Effector CD4-positive, alpha-beta T cell (primary cell): ENCODE results near the gene NR4A2.
A peak's percentile ranks its signal among the peaks of the same experiment; 100 is the strongest.

Experiments used
- DNase-seq: peaks from one replicate; pipeline ENCODE4 v3.0.0-alpha.2; 2020
- total RNA-seq: gene quantifications from one replicate; lab custom pipeline; 2026; lab: John Stamatoyannopoulos, UW

Gene NR4A2
- 741 reads per million, percentile 99 among the genes with 10 or more reads in this experiment for total RNA-seq

DNA sequence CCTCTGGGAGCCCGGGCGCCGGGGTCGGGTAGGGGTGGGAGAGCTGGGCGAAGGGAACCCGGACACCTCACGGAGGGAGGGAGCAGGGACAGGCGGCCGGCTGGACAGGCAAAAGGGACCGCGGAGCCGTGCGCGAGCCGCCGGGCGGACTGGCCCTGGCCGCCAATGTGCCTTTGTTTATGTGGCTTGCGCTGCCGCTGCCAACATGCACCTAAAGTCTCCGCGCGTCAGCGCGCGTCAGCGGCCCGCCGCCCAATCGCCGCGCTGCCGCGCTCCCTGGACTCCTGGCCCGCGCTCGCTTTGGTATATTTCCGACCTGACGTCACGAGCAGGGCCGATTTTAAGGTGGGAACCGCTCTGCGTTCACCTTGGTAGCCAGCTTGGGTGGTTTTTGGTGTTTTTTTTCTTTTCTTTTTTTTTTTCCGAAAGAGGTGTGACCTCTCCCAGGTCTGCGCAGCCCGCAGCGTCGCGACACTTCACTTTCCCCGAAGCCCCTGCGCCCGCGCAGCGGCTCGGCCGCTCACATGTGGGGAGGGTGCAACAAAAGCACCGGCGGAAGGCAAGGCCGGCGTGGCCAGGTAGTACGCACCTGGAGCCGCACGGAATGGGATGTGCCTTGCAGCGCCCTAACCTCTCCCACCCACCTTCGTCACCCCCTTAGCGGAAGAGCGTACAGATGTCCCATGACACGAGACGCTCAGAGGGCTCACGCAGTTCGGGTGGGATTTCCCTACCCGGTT lies at the start of gene NR4A2:
Gene NR4A2, minus strand, starts transcription at position 188 of the 740 bp plus-strand sequence. CDS start 2,535 bp downstream, outside the sequence.
- peak; percentile 90 for DNase-seq

DNA sequence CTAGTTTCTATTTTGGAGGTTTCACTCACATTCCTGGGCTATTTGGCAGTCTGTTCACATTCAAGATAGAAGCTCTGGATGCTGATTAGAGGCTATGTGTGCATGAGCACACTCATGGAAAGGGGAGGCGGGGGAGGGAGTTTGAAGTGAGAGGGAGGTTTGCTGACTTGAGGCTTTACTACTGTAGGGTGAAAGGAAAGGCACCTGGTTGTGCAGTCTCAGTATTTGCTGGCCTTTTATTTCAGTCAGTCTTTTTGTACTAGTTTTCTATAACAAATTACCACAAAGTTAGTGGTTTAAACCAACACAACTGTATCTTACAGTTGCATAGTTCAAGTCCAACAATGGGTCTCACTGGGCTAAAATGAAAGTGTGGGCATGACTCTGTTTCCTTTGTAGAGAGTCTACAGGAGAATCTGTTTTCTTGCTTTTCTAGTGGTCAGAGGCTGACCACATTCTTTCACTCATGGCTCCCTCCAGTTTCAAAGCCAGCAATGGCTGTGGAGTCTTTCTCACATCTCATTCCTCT lies 47.7 kb upstream of the NR4A2 start:
- DNase-seq = no peak

DNA sequence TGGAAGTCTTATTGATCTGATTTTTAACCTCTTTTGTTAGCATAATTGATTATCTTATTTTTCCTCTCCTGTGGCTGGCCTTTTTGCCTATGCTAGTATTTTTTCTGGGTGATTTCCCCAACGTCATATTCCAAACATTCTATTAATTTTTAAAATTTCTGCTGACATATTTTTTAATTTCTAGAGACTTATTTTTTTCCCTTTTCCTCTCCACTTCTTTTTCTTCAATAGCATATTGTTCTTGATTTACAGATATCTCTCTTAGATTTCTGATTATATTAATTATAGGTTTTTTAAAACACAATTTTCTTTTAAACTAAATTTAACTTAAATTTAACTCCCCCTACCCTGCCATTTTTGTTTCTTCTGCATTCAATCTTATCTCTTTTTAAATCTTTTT lies 47.2 kb upstream of the NR4A2 start:
- no peak for DNase-seq

DNA sequence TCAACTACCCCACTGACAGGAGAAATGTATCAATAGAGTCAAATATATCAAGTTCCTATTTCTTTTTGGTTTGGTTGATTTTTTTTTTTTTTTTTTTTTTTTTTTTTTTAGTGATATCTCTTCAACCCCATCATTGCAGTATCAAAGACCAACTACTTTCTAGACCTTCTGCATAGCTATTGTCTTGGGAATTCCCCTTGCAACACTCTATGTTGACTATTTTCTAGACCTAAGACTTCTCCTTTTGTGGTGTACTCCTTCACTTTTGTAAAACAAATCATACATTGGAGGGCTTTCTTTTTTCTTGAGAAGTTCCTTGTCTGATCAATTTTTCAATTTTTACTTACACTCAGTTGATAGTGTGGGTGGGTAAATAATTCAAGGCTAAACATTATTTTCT lies 46.5 kb upstream of the NR4A2 start:
- DNase-seq = no peak

DNA sequence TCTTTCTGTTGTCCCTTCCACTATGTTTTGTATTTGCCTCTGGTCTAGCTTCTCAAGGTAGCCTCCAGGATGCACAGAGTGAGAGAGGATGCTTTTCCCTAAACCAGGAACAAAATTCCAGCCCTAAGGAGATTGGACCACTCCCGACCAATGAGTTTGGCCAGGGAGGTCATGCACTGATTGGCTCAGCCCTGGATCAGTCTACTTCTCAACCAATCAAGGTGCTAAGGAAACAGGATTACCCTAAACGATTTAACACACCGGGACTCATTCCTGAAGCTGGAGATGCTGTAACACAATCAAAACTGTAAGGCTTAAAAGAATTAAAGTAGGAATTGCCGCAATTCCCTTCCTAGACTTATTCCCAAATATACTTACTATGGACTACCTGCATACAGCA lies 34.2 kb upstream of the NR4A2 start:
- DNase-seq = no peak

DNA sequence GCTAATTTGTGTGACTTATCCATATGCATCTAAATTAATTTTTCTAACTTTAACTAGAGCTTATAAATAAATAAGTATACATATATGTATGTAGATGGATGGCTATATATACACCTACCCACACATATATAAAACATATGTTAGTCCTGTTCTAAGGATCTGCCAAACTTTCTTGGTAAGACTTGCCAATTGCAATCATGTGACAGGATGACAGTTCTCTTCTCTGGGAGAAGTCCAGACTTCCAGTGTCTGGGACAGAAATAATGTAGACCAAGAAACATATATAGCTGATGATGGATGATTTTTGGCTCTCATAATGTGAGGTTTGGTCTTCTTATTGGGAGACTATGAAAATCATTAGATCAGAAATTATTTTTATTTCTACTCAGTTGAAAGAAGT lies 30.6 kb upstream of the NR4A2 start:
- no peak for DNase-seq

DNA sequence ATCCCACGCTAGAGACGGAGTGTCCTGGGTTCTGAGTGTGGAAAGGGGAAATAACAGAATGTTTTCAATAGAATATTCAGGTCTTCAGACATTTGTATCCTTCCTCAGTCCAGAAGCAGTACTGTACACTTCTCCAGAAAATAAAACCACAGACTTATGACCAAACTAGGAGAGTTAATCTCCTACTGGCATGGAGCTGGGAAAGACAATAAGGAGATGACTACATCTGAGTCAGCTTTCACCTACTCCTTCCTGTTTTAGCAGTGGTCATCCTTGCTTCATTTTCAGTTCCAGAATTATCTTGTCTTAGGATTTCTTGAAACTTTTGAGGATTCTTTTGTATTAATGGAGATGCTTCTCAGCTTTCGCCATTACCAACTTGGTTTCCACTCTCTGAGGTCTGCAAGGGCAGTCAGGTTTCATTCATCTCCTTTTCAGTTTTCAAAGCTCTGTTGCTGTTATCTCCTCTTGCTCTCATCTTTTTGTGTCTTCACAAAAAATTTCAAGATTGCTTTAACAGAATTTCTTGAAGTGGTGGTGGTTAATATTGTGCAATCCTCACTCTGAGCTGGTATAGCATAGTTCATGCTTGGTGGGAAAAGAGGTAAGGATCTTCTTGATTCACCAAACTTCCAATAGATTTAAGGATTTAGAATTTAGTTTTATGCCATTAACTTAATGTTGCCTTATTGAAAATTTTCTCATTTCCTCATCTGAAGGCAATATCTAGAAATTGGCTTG lies 23.7 kb upstream of the NR4A2 start:
- DNase-seq = no peak

DNA sequence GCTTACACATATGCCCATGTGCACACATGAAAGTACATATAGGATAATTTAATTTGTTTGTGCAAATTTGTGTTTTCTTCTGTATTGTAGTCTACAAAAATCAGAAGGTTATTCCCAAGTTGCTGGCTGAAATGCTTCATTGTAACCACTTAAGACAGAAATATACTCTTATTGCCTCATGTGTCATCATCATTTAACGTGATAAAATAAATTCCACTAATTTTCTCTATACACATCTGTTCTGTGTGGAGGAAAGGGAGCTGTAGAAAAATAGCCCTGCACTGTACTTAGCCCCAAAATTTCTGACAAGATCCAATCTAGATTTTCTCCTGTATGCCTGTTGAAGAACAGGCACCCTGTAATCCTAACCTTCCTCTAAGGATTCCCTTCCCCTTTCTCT lies 20.4 kb upstream of the NR4A2 start:
- DNase-seq = no peak

DNA sequence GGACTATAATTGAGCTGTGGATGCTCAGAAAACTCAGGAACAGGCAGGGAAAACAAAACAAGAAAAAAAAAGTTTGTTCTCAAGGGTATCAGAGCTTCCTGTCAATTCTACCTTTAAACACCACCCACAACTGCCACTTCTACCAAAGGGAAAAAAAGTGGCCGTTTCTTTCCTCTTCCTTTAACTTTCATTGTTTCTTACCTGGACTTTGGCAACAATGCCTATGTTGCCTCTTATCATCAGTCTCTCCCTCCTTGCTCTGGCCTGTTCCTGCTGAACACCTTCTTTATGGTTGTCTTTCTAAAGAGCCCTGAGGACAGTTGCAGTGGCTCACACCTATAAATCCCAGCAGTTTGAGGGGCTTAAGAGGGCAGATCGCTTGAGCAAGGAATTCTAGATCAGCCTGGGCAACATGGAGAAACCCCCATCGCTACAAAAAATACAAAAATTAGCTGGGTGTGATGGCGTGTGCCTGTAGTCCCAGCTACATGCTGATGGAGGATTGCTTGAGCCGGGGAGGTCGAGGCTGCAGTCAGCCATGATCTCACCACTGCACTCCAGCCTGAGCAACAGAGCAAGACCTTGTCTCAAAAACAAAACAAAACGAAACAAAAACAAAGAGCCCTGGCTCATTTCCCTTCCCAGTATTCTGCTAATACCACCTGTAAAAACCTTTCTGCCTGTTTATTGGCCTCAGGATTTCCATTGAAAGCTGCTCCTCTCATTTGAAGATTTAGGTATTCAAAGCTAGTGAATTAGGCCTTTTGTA lies 18.0 kb upstream of the NR4A2 start:
- DNase-seq = no peak

DNA sequence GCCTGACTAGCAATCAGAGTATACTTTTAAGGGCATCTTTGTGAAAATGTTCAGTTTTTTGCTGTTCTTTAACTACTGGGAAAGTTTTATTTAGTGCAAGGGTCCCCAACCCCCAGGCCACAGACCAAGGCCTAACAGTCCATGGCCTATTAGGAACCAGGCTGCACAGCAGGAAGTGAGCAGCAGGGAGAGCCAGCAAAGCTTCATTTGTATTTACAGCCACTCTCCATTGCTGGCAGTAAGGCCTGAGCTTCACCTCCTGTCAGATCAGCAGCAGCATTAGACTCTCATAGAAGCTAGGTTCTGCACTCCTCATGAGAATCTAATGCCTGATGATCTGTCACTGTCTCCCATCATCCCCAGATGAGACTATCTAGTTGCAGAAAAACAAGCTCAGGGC lies 17.1 kb upstream of the NR4A2 start:
- no peak for DNase-seq

DNA sequence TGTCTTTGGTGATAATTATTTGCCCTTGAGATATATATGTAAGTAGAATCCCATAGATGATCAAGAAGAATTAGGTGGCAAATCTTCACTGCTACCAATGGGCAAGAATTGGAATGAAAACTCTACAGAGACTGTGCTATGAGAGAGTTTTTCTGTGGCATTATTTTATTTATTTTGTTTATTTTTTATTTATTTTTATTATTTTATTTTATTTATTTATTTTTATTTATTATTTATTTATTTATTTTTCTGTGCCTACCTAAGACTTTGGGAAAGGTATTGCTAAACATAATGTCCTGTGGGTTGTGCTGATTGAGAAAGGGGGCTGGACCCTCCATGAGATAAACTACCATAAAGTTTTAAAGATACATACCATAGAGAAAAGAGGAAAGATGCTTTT lies 16.6 kb upstream of the NR4A2 start:
- no peak for DNase-seq

DNA sequence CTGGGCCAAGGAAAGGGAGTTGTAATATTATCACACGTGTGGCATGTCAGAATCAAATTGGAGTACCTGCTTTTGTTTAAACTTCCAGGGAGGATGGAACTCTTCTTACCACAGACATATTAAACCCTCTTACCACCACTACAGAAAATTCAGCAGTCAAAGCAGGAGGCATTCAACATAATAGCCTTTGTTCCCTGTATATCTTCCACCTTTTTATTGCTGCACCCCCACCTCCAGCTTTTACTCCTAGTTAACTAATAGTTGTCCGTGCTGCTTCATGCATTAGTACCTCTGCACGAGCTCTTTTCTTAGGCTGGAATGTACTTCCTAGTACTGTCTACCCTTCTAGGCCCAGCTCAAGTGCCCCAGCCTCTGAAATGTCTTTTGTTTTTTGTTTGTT lies 14.9 kb upstream of the NR4A2 start:
- DNase-seq = no peak

DNA sequence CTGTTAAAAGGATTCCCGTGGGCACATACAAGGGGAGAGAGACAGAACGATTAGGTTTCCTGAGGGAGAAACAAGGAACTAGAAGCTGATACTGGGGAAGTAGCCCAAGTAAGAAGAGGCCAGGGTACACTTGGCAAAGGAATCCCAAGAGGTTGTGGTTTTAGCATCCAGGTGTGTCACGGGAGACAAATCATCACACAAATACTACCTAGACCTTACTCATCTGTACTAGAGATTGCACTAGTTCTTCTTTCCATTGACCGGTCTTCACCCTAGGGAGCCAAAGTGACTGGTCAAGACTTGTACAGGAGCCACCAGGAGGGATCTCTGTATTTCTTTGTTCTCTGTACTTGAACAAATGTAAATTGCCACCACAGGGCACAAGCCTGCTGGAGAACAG lies 14.2 kb upstream of the NR4A2 start:
- no peak for DNase-seq

DNA sequence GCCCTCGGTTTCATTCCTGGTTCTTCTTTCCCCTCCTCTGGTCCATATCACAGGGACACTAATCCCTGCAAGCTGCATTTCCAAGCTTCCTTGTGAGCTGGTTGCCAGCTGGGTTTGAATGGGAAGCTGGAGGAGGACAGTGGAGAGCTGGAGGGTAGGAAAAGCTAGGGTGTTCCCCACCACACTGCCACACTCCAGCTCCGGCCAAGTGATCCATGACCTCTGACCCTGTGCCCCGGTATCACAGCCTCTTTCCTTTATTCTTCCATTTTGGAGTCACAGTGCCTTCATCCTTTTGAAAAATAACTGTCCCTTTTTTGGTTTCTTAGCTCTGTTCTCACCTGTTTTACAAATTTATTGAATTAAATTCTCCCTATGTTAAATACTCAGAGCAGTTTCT lies 13.1 kb upstream of the NR4A2 start:
- DNase-seq = no peak

DNA sequence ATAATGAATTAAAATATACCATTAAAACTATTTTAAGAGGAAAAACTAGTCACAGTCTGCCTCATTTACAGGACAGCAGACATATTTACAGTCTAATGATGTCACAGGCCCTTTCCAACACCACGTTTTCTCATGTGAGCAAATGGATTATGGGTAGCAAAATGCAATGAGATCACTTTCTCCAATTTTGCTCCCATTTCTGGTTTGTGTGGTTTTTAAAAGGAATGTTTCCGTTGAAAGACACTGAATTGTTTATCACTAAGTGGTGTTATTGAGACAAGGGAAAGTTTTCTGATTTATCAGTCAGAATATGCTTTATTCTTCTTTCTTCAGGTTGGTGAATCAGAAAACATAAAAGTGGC lies 11.4 kb upstream of the NR4A2 start:
- no peak for DNase-seq

DNA sequence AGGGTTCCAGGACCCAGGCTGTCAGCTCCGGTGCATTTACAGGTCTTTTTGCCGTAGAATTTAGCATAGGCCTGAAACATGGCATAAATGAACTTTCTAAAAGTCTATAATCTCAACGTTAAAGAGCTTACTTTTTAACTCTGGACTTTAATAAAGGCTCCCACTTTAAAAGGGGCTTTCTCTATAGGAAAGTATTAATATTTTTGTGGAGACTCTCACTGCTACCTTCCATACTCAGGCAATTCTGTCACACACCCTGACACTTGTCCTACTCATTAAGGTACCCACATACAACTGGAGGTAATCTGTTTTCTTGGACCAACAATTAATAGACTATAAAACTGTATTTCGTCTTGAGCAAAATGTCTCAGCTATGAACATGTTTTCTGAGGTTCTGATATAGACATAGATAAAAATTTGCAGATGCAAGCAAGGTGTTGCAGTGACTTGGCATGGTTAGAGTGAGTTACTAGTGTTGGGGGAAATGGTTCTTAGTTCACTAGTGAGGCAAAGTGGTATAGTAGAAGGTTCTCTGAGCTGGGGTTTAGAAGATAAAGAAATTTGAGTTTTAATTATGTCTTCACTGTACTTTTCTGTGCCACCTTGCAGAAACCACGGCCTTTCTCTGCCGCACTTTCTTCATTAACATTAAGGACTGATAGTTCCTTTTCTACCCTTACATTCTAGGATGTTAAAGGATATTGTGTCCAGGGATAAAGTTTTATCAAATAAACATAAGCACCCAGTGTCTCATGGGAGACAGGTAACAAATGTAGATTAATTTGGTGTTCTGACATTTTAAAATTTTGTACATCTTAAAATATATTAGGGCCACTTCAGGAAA lies 10.8 kb upstream of the NR4A2 start:
- DNase-seq = no peak

DNA sequence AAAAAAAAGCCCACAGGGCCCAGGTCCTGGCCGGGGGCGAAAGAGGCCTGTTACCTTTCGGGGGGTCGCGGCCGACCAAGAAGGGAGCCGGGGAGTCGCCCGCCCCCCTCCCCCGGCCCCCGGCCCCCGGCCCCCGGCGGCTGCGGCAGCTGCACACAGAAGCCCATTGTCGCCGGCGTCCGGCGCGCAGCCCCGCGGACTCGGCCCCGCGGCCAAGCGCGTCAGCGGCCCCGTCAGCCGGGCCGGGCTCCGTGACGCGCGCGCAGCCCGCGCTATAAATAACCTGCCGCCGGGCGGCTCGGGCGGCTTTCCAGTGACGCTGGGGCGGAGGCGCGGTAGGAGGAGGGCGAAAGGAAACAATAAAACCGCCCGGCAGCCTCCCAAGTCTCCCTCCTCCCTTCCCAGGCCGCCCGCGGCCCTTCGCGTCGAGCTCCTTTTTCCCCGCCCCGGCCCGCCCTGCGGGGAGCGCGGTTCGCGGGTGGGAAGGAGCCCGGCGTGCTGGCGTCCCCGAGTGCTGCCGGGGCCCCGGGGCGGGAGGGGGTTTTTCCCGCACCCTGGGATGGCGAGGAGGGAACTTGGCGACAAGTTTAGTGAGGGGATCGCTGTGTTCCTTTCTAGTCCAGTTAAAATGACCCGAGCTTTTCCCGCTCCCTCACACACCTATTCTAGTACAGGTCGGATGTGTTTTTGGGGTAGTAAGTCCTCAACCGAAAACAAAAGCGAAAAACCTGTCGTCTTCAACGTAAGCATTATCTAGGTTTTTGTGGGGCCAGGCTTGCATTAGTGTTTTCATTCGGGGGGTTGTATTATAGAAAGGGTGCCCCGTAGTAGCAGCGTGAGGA lies 10.0 kb upstream of the NR4A2 start:
- peak; percentile 87 for DNase-seq

DNA sequence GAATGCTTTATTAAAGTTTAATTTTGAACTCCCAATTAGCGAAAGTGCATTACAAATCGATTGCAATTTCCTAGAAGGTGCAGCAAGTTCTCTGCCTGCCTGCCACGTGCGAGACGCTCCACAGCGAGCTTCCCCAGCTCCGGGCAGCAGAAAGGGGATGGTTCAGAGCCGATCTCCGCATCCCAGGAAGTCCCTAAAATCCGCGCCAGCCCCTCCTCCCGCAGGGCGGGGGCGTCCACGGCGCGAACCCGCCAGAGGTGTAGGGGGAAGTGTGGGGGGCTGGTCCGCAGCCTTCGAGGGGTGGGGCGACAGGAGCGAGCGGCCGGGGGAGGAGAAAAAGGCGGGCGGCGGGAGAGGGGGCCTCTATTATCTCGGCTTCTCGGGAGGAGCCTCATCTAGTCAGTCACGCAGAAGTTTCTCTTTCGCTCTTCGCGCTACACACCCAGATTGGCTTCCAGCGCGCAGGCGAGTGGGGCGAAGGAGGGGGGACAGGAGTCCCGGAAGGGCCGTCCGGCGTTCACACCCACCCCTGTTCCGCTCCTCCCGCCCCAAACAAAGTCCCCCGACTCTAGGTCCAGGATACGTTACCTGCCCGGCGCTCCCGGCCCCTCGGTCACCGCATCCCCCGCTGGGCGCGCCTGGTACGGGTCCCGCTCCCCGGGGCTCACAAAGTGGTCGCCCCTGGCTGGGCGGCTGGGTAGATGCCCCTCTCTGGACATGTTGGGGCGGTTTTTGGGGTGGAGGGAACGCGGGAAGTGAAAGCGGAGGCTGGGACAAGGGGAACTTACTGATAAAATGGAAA lies 9.1 kb upstream of the NR4A2 start:
- peak; percentile 82 for DNase-seq

DNA sequence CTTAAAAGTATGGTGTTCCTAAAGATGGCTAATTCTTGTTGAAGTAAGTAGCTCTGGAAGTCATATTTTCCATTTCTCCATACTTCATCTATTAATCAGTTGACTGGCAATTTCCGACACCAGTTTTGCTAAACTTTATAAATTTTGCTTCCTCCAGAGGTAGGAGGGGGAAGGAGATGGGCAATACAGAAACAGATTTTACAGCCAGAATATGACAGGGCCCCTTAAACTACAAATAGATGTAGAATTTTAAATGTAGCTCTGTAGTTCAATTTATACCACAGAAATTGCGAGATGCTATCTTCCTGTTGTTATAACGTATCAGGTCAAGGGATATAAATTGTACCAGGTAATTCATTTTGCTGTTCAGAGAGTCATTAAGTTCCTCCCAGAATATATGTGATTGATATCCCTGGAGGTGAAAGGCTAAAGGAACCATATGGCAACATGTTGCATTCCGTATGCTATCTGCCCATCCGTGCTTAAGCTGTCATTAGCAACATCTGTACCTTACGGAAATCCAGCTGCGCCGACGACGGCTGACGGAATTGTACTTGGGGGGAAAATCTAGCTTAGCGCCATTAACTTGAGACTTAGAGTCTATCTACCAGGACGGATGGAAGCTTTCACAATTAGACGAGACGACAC lies 8.4 kb upstream of the NR4A2 start:
- peak; percentile 27 for DNase-seq

DNA sequence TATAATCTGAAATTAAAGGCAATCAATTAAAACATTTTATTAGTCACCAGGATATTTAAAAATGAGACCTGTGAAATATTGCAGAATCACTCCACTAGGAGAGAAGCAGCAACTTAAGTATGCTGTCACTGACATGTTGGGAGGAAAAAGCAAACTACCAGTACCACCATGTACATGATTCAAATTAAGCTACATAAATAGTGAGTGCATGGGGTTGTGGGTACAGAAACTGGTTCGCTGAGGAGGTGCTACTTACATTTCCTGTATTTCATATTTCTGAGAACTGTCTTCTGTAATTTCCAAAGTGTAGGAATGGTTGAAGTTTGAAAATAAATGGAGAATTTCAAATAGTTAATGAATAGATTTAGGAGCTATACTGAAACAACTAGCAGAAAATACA lies 7.9 kb upstream of the NR4A2 start:
- no peak for DNase-seq
